HG03139 (cell line): ENCODE results near the gene CCDC122.
"Not testable (repeated sequence)": the region's sequence is repeated elsewhere in the genome, so short reads cannot be mapped to it uniquely, and the experiment has no call there.

ENCODE experiments used
- ATAC-seq: cut with Tn5 transposase; IDR thresholded peaks from one replicate; pipeline ENCODE4 v1.9.1; 2021; ENCODE audit not compliant: unreplicated experiment

The CCDC122 gene

GRCh38 chr13:43877766-43878165, 1.8 kb downstream of the CCDC122 start:
- no peak for ATAC-seq

- no peak for ATAC-seq
Observed at GRCh38 chr13:43877326-43877725, 2.2 kb downstream of the CCDC122 start.

- ATAC-seq = no peak
Observed at GRCh38 chr13:43876366-43876765, 3.2 kb downstream of the CCDC122 start.

- no peak for ATAC-seq
Observed at GRCh38 chr13:43874504-43875092, 4.9 kb downstream of the CCDC122 start.

- ATAC-seq = no peak
Observed at GRCh38 chr13:43872181-43872580, 7.4 kb downstream of the CCDC122 start.

GRCh38 chr13:43865892-43866291, 13.6 kb downstream of the CCDC122 start:
- ATAC-seq = no peak

DNA sequence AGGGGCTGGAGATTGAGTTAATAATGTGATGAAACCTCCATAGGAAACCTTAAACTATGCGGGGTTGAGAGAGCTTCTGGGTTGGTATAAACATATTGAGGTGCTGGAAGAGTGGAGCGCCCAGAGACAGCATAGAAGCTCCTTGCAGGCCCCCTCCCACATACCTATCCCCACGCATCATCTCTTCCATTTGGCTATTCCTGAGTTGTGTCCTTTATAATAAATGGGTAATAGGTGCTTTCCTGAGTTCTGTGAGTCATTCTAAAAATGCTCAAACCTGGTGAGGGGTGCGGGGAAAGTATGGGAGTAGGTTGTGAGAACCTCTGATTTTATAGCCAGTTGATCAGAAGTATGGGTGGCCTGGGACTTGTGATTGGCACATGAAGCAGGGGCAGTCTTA, 14.6 kb downstream of the CCDC122 start:
- ATAC-seq = no peak

- ATAC-seq = no peak
Observed at GRCh38 chr13:43861863-43862262, 17.7 kb downstream of the CCDC122 start.

GRCh38 chr13:43852923-43853404, 26.6 kb downstream of the CCDC122 start:
- ATAC-seq = no peak

GRCh38 chr13:43850873-43851272, 28.7 kb downstream of the CCDC122 start:
- no peak for ATAC-seq

DNA sequence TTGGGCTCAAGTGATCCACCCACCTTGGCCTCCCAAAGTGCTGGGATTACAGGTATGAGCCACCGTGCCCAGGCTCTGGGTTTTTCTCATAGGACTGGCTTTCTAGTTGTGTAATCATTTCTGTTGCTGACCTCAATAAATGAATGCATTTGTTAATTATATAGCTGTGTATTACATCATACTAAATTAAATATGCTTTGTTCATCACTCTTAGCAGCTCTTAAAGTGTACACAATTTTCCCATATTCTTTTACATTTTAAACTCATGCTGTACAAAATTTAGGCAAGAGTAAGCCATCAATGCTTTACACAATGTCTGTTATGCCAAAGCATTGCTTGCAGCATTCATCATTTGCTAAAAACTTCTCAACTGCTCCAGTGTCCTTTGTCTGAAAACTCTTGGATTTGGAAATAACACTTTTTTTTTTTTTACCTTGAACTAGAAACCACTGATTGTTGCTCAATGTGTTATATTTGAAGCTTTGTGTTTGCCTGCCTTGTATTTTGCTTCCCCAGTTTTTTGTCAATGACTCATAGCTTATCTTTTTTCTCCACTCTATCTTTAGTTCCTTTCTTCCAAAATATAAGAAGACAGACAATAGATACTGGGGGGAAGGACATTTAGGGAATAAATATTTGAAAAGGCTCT, 31.4 kb downstream of the CCDC122 start:
- no peak for ATAC-seq

GRCh38 chr13:43846496-43847158, 32.9 kb downstream of the CCDC122 start:
- ATAC-seq = no peak

- no peak for ATAC-seq
Observed at GRCh38 chr13:43838909-43839308, 40.6 kb downstream of the CCDC122 start.

DNA sequence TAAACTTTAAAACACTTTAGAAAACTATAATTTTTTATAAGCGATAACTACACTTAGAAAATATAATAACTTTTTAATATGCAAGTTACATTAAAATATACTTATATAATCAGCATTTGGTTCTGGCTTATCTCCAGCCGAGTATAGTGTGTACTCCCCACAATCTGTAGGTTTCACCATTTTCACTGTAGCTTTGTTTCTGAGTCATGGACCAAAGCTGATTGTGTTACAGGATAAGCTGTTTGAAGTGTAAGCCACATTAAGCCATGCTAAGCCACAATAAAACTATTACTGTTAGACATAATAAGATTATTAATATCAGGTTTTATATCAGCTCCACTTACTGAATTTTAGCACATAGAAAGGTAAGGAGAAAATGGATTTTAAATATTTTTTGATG, 43.8 kb downstream of the CCDC122 start:
- ATAC-seq = no peak

DNA sequence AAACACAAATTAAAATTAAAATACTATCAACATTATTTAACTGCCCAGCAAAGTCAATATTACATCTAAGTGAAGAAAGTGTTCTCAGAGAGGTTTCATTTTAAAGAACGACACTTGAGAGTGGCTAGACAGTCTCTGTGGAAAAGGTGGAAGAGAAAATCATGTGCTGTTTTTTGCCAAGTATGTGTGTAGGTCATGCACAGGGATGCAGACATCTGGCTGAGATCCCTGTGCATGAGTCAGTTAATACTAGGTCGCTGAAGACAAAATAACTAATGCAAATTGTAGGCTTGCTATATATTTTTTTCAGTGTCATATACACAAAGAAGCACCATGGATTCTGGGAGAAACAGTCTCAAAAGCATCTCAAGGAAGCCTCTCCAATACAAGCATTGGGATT, 48.5 kb downstream of the CCDC122 start:
- no peak for ATAC-seq

GRCh38 chr13:43830497-43830881, 49.1 kb downstream of the CCDC122 start:
- ATAC-seq = no peak

- not testable (repeated sequence) for ATAC-seq
Observed at GRCh38 chr13:43824656-43825055, 54.9 kb downstream of the CCDC122 start.

DNA sequence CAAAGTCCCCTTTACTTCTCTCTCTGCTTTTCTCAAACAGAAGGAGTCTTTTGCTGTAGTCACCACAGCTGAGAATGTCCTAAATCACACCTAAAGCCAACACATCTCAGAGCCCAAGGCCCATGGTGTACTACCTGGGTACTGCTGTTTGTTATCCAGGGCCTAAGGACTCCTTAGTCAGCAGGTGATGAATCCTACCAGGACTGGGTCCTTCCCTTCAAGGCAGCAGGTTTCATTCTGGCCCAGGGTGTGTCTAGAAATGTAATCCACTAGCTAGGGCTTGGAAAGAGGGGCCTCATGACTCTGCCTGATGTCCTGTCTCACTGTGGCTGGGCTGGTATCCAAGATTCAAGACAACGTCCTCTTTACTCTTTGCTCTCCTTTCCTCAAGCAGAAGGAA, 56.6 kb downstream of the CCDC122 start:
- no peak for ATAC-seq

- no peak for ATAC-seq
Observed at GRCh38 chr13:43816401-43816889, 63.1 kb downstream of the CCDC122 start.

DNA sequence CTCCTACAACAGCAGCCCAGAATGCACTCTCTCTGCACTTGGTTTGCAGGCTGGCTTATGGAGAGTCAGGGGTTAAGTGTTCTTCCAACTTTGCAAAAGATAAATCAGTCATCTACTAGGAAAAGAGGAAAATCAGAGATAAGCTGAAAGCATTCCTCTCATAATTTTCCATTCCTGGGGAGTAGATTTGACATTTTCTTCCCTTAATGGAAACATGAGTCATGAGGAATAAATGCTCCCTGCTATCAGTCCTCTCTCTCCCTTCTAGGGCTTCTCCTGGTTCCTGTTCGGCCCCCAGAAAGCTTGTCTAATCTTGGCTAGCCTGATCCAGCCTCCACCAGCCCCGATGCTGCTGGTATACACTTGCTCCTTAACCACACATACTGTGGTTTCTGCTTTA, 64.3 kb downstream of the CCDC122 start:
- ATAC-seq = no peak

DNA sequence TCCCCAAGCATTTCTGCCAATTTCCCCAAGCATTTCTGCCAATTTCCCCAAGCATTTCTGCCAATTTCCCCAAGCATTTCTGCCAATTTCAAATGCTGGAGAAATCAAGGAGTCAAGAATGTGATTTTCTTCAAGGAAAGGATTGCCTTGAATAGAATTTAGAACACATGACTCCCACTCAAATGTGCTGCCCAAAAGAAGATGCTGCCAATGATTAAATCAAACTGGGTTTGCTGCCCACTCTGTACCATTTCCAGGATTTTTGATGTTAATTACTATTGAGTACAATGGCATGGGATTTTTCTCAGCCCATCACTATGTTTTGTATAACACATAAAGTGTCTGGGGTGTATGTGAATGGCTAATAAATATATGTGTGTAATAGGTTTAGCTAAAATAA, 70.9 kb downstream of the CCDC122 start:
- no peak for ATAC-seq

GRCh38 chr13:43805681-43806128, 73.8 kb downstream of the CCDC122 start:
- ATAC-seq = no peak
